ENCODE results near the gene KANSL1. TPM values are rescaled to one million over a fixed set of nuclear protein-coding genes. Genes with fewer than 3 reads are reported as not detected.

The KANSL1 gene
- total and polyA plus RNA-seq, 9 of the 15 experiments (the other 6 are each of a cell fraction or from before 2014, with no cell fraction given): 3.6 to 55.4 (median 31.8) TPM

- no TSS peak for BruUV-seq (replicated peaks)
- no peaks in the 10 kb centered on the region for H3K27me3 ChIP-seq (ENCODE audit: control insufficient read depth in 2 of 2, insufficient read depth in 2 of 2, low read length in 2 of 2)
- ATAC-seq: no peak
- no peak overlapping the region for H2AFZ ChIP-seq (ENCODE audit: low read depth, low read length)
- no peak for TF ChIP-seq TGIF2 (CRISPR knock-in tag; IDR thresholded peaks at IDR 0.05)
- no peak for TF ChIP-seq BHLHE40 (IDR thresholded peaks at IDR 0.05; ENCODE audit: low read length)
- TF ChIP-seq NFRKB (IDR thresholded peaks at IDR 0.05; ENCODE audit: low read depth): no peak
- no peak for TF ChIP-seq ZNF76 (CRISPR knock-in tag; IDR thresholded peaks at IDR 0.05; ENCODE audit: borderline replicate concordance)
- no peak for DNase-seq (ENCODE audit: extremely low read depth in 1 of 4, low spot score in 3 of 4)
- H3K9me3 ChIP-seq (replicated peaks; ENCODE audit: control insufficient read depth, insufficient read depth, low read depth, low read length): no peaks in the 10 kb centered on the region
- ChIA-PET CTCF (ENCODE audit: low intra/inter-chr PET ratio) (no interaction called here), POLR2A (interaction anchor here (0.6 kb wide), 1 partner anchor 837 kb away, joined by 3 read pairs; no protein-coding TSS in a partner anchor)
- no peaks in the 10 kb centered on the region for H3K36me3 ChIP-seq (ENCODE audit: control insufficient read depth, insufficient read depth, low read length)
- H3K9ac ChIP-seq (ENCODE audit: insufficient read depth in 1 of 2, low read depth in 2 of 2, low read length in 2 of 2): no peak overlapping the region
- H3K4me1 ChIP-seq (replicated peaks in 1 of 2; ENCODE audit: control insufficient read depth in 2 of 2, insufficient read depth in 2 of 2, low read length in 2 of 2): peaks cover 0 to 16% of the 10 kb centered on the region in 2 experiments; a peak in 3 of 5 replicates
- WGBS (ENCODE audit: insufficient coverage, low coverage, missing lambda C conversion rate): 58% methylated on average over 6 of the region's 13 CpGs
- no peak for FAIRE-seq
- intact Hi-C loops (cut with micrococcal nuclease): no loop called here
- no peak overlapping the region for H3K27ac ChIP-seq (ENCODE audit: extremely low read depth, low read depth, low read length)
- H3K9me1 ChIP-seq (ENCODE audit: control insufficient read depth, insufficient read depth, low read length): no peaks in the 10 kb centered on the region
- H3K4me3 ChIP-seq: no peak overlapping the region
- H3K79me2 ChIP-seq (ENCODE audit: control insufficient read depth, insufficient read depth, low read length): no peaks in the 10 kb centered on the region
- no peaks in the 10 kb centered on the region for H4K20me1 ChIP-seq (replicated peaks; ENCODE audit: control insufficient read depth, insufficient read depth, low read length)
- in situ Hi-C loops (cut with MboI): loop anchor here (25.0 kb wide), 1 partner anchor 840 kb away; no protein-coding TSS in a partner anchor
- H3K4me2 ChIP-seq (ENCODE audit: insufficient read depth, low read length): no peak overlapping the region
Observed at GRCh38 chr17:45997166-45997565, 196.1 kb downstream of the KANSL1 start.

DNA sequence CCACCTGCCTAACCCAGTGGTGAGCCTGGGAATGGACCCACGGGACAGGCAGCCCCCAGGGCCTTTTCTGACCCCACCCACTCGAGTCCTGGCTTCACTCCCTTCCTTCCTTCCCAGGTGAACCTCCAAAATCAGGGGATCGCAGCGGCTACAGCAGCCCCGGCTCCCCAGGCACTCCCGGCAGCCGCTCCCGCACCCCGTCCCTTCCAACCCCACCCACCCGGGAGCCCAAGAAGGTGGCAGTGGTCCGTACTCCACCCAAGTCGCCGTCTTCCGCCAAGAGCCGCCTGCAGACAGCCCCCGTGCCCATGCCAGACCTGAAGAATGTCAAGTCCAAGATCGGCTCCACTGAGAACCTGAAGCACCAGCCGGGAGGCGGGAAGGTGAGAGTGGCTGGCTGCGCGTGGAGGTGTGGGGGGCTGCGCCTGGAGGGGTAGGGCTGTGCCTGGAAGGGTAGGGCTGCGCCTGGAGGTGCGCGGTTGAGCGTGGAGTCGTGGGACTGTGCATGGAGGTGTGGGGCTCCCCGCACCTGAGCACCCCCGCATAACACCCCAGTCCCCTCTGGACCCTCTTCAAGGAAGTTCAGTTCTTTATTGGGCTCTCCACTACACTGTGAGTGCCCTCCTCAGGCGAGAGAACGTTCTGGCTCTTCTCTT is 196.8 kb downstream of the KANSL1 start:
- H2AFZ ChIP-seq (ENCODE audit: low read depth, low read length): no peak overlapping the region
- H3K9me1 ChIP-seq (ENCODE audit: control insufficient read depth, insufficient read depth, low read length): no peaks in the 10 kb centered on the region
- no peak overlapping the region; a peak in 1 of 4 replicates for H3K9ac ChIP-seq (ENCODE audit: insufficient read depth in 1 of 2, low read depth in 2 of 2, low read length in 2 of 2)
- DNase-seq (ENCODE audit: extremely low read depth in 1 of 4, low spot score in 3 of 4) (no peak), FAIRE-seq (no peak), ATAC-seq (no peak; the same call in 2 of the 3 replicates)
- H4K20me1 ChIP-seq (replicated peaks; ENCODE audit: control insufficient read depth, insufficient read depth, low read length): no peaks in the 10 kb centered on the region
- 57% methylated on average over 22 of the region's 31 CpGs for WGBS (ENCODE audit: insufficient coverage, low coverage, missing lambda C conversion rate)
- CTCF ChIA-PET (ENCODE audit: low intra/inter-chr PET ratio): no interaction called here
- no peaks in the 10 kb centered on the region for H3K9me3 ChIP-seq (replicated peaks; ENCODE audit: control insufficient read depth, insufficient read depth, low read depth, low read length)
- no peak overlapping the region for H3K4me3 ChIP-seq
- H3K27me3 ChIP-seq (ENCODE audit: control insufficient read depth in 2 of 2, insufficient read depth in 2 of 2, low read length in 2 of 2): no peaks in the 10 kb centered on the region
- intact Hi-C loops (cut with micrococcal nuclease) (no loop called here), in situ Hi-C loops (cut with MboI) (loop anchor here (25.0 kb wide), 1 partner anchor 841 kb away; no protein-coding TSS in a partner anchor)
- H3K4me1 ChIP-seq (replicated peaks in 1 of 2; ENCODE audit: control insufficient read depth in 2 of 2, insufficient read depth in 2 of 2, low read length in 2 of 2): peaks cover 0 to 13% of the 10 kb centered on the region in 2 experiments; a peak in 3 of 5 replicates
- no peaks in the 10 kb centered on the region for H3K36me3 ChIP-seq (ENCODE audit: control insufficient read depth, insufficient read depth, low read length)
- H3K4me2 ChIP-seq (ENCODE audit: insufficient read depth, low read length): no peak overlapping the region
- H3K79me2 ChIP-seq (ENCODE audit: control insufficient read depth, insufficient read depth, low read length): no peaks in the 10 kb centered on the region
- BruUV-seq (replicated peaks): no TSS peak
- POLR2A ChIA-PET: interaction anchor here (0.6 kb wide), 1 partner anchor 837 kb away, joined by 3 read pairs; no protein-coding TSS in a partner anchor
- no peak overlapping the region for H3K27ac ChIP-seq (ENCODE audit: extremely low read depth, low read depth, low read length)
- no peak for TF ChIP-seq XRCC5 (IDR thresholded peaks at IDR 0.05; ENCODE audit: low read depth, low read length)
- TF ChIP-seq, protein P1, sequence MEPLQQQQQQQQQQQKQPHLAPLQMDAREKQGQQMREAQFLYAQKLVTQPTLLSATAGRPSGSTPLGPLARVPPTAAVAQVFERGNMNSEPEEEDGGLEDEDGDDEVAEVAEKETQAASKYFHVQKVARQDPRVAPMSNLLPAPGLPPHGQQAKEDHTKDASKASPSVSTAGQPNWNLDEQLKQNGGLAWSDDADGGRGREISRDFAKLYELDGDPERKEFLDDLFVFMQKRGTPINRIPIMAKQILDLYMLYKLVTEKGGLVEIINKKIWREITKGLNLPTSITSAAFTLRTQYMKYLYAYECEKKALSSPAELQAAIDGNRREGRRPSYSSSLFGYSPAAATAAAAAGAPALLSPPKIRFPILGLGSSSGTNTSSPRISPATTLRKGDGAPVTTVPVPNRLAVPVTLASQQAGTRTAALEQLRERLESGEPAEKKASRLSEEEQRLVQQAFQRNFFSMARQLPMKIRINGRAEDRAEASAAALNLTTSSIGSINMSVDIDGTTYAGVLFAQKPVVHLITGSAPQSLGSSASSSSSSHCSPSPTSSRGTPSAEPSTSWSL (CRISPR knock-in tag; IDR thresholded peaks at IDR 0.05; ENCODE audit: borderline replicate concordance): no peak
- TF ChIP-seq BHLHE40 (IDR thresholded peaks at IDR 0.05; ENCODE audit: low read length): no peak
- no peak for TF ChIP-seq NR4A1 (CRISPR knock-in tag; IDR thresholded peaks at IDR 0.05)
- no peak for TF ChIP-seq NR4A1 (tag; IDR thresholded peaks at IDR 0.05)
- no peak for TF ChIP-seq CTBP1 (IDR thresholded peaks at IDR 0.05; ENCODE audit: borderline replicate concordance)
- no peak for TF ChIP-seq MTA1 (IDR thresholded peaks at IDR 0.05; ENCODE audit: borderline replicate concordance)
- no peak for TF ChIP-seq TOE1 (IDR thresholded peaks at IDR 0.05; ENCODE audit: borderline replicate concordance)
- no peak for TF ChIP-seq TOE1 (CRISPR knock-in tag; IDR thresholded peaks at IDR 0.05; ENCODE audit: borderline replicate concordance, low read depth)

Measured in K562 (cell line).